GM12801 (cell line): Measurements from ENCODE around the gene CLEC14A.

Source experiments
- TF ChIP-seq, protein P1 (sequence below): IDR thresholded peaks from one replicate; pipeline ENCODE4 v1.5.1; 2011; ENCODE audit warnings: control low read depth; ENCODE audit not compliant: insufficient read length; ENCODE audit errors: extremely low read depth

CLEC14A gene

DNA sequence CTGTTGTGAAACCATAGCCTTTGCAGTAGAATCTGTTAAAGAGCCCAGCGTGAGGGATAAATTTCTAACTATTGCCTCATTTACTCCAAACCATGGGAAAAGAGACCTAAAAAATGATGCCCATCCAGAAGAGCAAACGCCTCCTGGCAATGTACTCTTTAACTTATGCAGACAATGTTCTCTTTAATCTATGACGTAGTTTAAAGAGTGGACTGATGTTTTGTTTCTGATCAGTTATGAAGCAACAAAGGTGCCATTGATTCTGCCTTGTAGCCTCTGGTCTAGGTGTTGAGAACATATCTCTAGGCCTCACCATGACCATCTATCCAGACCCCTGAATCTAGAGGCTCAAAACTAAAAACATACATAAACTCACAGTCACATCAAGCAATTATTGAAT lies 34.8 kb downstream of the CLEC14A start:
- TF ChIP-seq, protein P1, sequence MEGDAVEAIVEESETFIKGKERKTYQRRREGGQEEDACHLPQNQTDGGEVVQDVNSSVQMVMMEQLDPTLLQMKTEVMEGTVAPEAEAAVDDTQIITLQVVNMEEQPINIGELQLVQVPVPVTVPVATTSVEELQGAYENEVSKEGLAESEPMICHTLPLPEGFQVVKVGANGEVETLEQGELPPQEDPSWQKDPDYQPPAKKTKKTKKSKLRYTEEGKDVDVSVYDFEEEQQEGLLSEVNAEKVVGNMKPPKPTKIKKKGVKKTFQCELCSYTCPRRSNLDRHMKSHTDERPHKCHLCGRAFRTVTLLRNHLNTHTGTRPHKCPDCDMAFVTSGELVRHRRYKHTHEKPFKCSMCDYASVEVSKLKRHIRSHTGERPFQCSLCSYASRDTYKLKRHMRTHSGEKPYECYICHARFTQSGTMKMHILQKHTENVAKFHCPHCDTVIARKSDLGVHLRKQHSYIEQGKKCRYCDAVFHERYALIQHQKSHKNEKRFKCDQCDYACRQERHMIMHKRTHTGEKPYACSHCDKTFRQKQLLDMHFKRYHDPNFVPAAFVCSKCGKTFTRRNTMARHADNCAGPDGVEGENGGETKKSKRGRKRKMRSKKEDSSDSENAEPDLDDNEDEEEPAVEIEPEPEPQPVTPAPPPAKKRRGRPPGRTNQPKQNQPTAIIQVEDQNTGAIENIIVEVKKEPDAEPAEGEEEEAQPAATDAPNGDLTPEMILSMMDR = no peak

DNA sequence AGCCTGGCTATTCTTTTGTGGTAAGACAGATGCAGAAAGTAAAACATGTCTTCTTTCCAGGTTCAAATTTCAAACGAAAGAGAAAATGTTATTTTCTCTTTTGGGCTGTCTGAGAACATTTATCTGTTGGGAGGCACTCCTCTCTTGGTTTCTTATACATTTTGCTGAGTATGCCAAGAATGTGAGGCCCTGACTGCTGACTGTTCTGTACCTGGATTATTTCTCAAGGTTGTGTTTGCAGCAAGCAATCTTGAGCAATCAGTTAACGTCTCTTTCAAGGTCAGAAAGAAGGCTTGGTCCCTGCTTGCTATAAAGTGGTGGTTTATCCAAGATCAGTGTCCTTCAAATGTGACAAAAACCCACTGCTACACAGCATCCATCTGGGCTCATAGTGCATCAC lies 38.3 kb downstream of the CLEC14A start:
- TF ChIP-seq, protein P1 = no peak

DNA sequence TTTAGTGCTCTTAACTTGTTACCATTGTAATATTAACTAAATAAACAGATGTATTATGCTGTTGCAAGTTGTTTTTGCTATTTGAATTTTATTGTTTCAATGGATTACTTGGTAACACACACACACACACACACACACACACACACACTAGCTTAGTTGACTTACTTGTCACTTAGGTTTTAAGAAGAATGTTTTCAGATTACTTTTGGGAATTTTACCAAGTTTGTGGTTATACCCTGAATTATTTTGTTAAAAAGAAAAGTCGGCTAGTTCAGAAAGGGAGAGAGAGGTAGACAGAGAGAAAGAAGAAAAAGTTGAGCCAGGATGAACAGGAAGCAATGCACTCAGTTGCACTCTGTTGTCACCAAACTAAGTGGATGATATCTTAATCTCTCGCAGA lies 42.9 kb downstream of the CLEC14A start:
- TF ChIP-seq, protein P1 = no peak

DNA sequence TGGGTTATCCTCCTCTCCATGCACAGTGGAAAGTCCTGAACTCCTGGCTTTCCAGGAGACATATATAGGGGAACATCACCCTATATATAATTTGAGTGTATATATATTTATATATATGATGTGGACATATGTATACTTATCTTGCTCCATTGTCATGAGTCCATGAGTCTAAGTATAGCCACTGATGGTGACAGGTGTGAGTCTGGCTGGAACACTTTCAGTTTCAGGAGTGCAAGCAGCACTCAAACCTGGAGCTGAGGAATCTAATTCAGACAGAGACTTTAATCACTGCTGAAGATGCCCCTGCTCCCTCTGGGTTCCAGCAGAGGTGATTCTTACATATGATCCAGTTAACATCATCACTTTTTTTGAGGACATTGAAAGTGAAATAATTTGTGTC lies 43.8 kb downstream of the CLEC14A start:
- TF ChIP-seq, protein P1 = no peak

DNA sequence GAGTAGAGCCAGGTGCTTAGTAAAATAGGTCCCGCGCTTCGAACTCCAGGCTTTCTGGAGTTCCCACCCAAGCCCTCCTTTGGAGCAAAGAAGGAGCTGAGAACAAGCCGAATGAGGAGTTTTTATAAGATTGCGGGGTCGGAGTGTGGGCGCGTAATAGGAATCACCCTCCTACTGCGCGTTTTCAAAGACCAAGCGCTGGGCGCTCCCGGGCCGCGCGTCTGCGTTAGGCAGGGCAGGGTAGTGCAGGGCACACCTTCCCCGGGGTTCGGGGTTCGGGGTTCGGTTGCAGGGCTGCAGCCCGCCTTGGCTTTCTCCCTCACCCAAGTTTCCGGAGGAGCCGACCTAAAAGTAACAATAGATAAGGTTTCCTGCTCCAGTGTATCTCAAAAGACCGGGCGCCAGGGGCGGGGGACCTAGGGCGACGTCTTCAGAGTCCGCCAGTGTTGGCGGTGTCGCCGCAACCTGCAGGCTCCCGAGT lies 44.6 kb downstream of the CLEC14A start:
- TF ChIP-seq, protein P1 = no peak

DNA sequence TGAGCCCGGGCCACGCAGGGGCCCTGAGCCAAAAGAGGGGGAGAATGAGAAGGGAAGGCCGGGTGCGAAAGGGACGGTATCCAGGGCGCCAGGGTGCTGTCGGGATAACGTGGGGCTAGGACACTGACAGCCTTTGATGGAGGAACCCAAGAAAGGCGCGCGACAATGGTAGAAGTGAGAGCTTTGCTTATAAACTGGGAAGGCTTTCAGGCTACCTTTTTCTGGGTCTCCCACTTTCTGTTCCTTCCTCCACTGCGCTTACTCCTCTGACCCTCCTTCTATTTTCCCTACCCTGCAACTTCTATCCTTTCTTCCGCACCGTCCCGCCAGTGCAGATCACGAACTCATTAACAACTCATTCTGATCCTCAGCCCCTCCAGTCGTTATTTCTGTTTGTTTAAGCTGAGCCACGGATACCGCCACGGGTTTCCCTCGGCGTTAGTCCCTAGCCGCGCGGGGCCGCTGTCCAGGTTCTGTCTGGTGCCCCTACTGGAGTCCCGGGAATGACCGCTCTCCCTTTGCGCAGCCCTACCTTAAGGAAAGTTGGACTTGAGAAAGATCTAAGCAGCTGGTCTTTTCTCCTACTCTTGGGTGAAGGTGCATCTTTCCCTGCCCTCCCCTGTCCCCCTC lies 45.2 kb downstream of the CLEC14A start:
- TF ChIP-seq, protein P1 = no peak

DNA sequence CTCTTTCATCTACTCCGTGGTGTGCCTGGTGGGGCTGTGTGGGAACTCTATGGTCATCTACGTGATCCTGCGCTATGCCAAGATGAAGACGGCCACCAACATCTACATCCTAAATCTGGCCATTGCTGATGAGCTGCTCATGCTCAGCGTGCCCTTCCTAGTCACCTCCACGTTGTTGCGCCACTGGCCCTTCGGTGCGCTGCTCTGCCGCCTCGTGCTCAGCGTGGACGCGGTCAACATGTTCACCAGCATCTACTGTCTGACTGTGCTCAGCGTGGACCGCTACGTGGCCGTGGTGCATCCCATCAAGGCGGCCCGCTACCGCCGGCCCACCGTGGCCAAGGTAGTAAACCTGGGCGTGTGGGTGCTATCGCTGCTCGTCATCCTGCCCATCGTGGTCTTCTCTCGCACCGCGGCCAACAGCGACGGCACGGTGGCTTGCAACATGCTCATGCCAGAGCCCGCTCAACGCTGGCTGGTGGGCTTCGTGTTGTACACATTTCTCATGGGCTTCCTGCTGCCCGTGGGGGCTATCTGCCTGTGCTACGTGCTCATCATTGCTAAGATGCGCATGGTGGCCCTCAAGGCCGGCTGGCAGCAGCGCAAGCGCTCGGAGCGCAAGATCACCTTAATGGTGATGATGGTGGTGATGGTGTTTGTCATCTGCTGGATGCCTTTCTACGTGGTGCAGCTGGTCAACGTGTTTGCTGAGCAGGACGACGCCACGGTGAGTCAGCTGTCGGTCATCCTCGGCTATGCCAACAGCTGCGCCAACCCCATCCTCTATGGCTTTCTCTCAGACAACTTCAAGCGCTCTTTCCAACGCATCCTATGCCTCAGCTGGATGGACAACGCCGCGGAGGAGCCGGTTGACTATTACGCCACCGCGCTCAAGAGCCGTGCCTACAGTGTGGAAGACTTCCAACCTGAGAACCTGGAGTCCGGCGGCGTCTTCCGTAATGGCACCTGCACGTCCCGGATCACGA lies 46.0 kb downstream of the CLEC14A start:
- TF ChIP-seq, protein P1 = no peak
